GM19397 (cell line): Measurements from ENCODE around the gene HS1BP3.

ENCODE experiments used
- ATAC-seq: cut with Tn5 transposase; IDR thresholded peaks from one replicate; pipeline ENCODE4 v1.9.1; 2021; ENCODE audit warnings: mild to moderate bottlenecking, moderate library complexity; ENCODE audit not compliant: unreplicated experiment

Gene HS1BP3

GRCh38 chr2:20574930-20575329, 76.0 kb downstream of the HS1BP3 start:
- no peak for ATAC-seq

- ATAC-seq, result no peak
Measured at GRCh38 chr2:20574423-20574911, 76.4 kb downstream of the HS1BP3 start.

GRCh38 chr2:20573620-20574422, 77.1 kb downstream of the HS1BP3 start:
- ATAC-seq, result no peak

GRCh38 chr2:20572221-20572620, 78.7 kb downstream of the HS1BP3 start:
- ATAC-seq, result no peak

GRCh38 chr2:20571644-20572215, 79.2 kb downstream of the HS1BP3 start:
- no peak for ATAC-seq

- ATAC-seq, result no peak
Measured at GRCh38 chr2:20571231-20571630, 79.7 kb downstream of the HS1BP3 start.

- no peak for ATAC-seq
Measured at GRCh38 chr2:20570249-20570648, 80.6 kb downstream of the HS1BP3 start.

GRCh38 chr2:20569464-20570223, 81.3 kb downstream of the HS1BP3 start:
- no peak for ATAC-seq

- ATAC-seq, result no peak
Measured at GRCh38 chr2:20568501-20569463, 82.1 kb downstream of the HS1BP3 start.

GRCh38 chr2:20567926-20568179, 83.0 kb downstream of the HS1BP3 start:
- no peak for ATAC-seq
